ENCODE results near the gene CACNA2D1.

Gene CACNA2D1

GRCh38 chr7:82312646-82313045 is 130.9 kb downstream of the CACNA2D1 start:
- H2AFZ ChIP-seq (ENCODE audit: low read depth, low read length): no peak overlapping the region
- H3K9me3 ChIP-seq (ENCODE audit: low read length): no peaks in the 10 kb centered on the region
- H3K4me3 ChIP-seq (ENCODE audit: low read length): no peak overlapping the region
- no peaks in the 10 kb centered on the region for H3K4me1 ChIP-seq (ENCODE audit: insufficient read depth, low read length)
- no peaks in the 10 kb centered on the region for H3K27me3 ChIP-seq (ENCODE audit: insufficient read depth, low read length)
- no peaks in the 10 kb centered on the region for H3K36me3 ChIP-seq (ENCODE audit: insufficient read depth, low read length)

GRCh38 chr7:82305347-82306005 is 138.1 kb downstream of the CACNA2D1 start:
- H3K4me3 ChIP-seq (ENCODE audit: low read length): no peak overlapping the region
- no peak overlapping the region for H2AFZ ChIP-seq (ENCODE audit: low read depth, low read length)
- no peaks in the 10 kb centered on the region for H3K36me3 ChIP-seq (ENCODE audit: insufficient read depth, low read length)
- H3K27me3 ChIP-seq (ENCODE audit: insufficient read depth, low read length): no peaks in the 10 kb centered on the region
- H3K4me1 ChIP-seq (ENCODE audit: insufficient read depth, low read length): no peaks in the 10 kb centered on the region
- H3K9me3 ChIP-seq (ENCODE audit: low read length): no peaks in the 10 kb centered on the region

- Histone ChIP-seq H2AFZ (ENCODE audit: low read depth, low read length) (no peak overlapping the region), H3K9me3 (ENCODE audit: low read length) (no peaks in the 10 kb centered on the region), H3K4me3 (ENCODE audit: low read length) (no peak overlapping the region), H3K36me3 (ENCODE audit: insufficient read depth, low read length) (no peaks in the 10 kb centered on the region), H3K27me3 (ENCODE audit: insufficient read depth, low read length) (no peaks in the 10 kb centered on the region), H3K4me1 (ENCODE audit: insufficient read depth, low read length) (no peaks in the 10 kb centered on the region)
Observed at GRCh38 chr7:82294865-82295264, 148.7 kb downstream of the CACNA2D1 start.

- Histone ChIP-seq H3K9me3 (ENCODE audit: low read length) (no peaks in the 10 kb centered on the region), H2AFZ (ENCODE audit: low read depth, low read length) (no peak overlapping the region), H3K36me3 (ENCODE audit: insufficient read depth, low read length) (no peaks in the 10 kb centered on the region), H3K4me1 (ENCODE audit: insufficient read depth, low read length) (peaks cover 2% of the 10 kb centered on the region), H3K27me3 (ENCODE audit: insufficient read depth, low read length) (no peaks in the 10 kb centered on the region), H3K4me3 (ENCODE audit: low read length) (no peak overlapping the region)
Observed at GRCh38 chr7:82294382-82294784, 149.2 kb downstream of the CACNA2D1 start.

- no peak overlapping the region for H3K4me3 ChIP-seq (ENCODE audit: low read length)
- H3K27me3 ChIP-seq (ENCODE audit: insufficient read depth, low read length): no peaks in the 10 kb centered on the region
- peaks cover 12% of the 10 kb centered on the region for H3K4me1 ChIP-seq (ENCODE audit: insufficient read depth, low read length)
- H3K9me3 ChIP-seq (ENCODE audit: low read length): no peaks in the 10 kb centered on the region
- H3K36me3 ChIP-seq (ENCODE audit: insufficient read depth, low read length): no peaks in the 10 kb centered on the region
- no peak overlapping the region for H2AFZ ChIP-seq (ENCODE audit: low read depth, low read length)
Observed at GRCh38 chr7:82293467-82293866, 150.1 kb downstream of the CACNA2D1 start.

- H3K36me3 ChIP-seq (ENCODE audit: insufficient read depth, low read length): no peaks in the 10 kb centered on the region
- no peaks in the 10 kb centered on the region for H3K27me3 ChIP-seq (ENCODE audit: insufficient read depth, low read length)
- H2AFZ ChIP-seq (ENCODE audit: low read depth, low read length): no peak overlapping the region
- H3K9me3 ChIP-seq (ENCODE audit: low read length): no peaks in the 10 kb centered on the region
- peaks cover 12% of the 10 kb centered on the region for H3K4me1 ChIP-seq (ENCODE audit: insufficient read depth, low read length)
- no peak overlapping the region for H3K4me3 ChIP-seq (ENCODE audit: low read length)
Observed at GRCh38 chr7:82291931-82292330, 151.6 kb downstream of the CACNA2D1 start.

- Histone ChIP-seq H3K9me3 (ENCODE audit: low read length) (no peaks in the 10 kb centered on the region), H2AFZ (ENCODE audit: low read depth, low read length) (no peak overlapping the region), H3K4me1 (ENCODE audit: insufficient read depth, low read length) (peaks cover 12% of the 10 kb centered on the region), H3K36me3 (ENCODE audit: insufficient read depth, low read length) (no peaks in the 10 kb centered on the region), H3K27me3 (ENCODE audit: insufficient read depth, low read length) (no peaks in the 10 kb centered on the region), H3K4me3 (ENCODE audit: low read length) (no peak overlapping the region)
Observed at GRCh38 chr7:82289889-82290288, 153.7 kb downstream of the CACNA2D1 start.

- Histone ChIP-seq H3K4me1 (ENCODE audit: insufficient read depth, low read length) (peaks cover 12% of the 10 kb centered on the region), H2AFZ (ENCODE audit: low read depth, low read length) (no peak overlapping the region), H3K9me3 (ENCODE audit: low read length) (no peaks in the 10 kb centered on the region), H3K4me3 (ENCODE audit: low read length) (no peak overlapping the region), H3K36me3 (ENCODE audit: insufficient read depth, low read length) (no peaks in the 10 kb centered on the region), H3K27me3 (ENCODE audit: insufficient read depth, low read length) (no peaks in the 10 kb centered on the region)
Observed at GRCh38 chr7:82289152-82289535, 154.4 kb downstream of the CACNA2D1 start.

GRCh38 chr7:82286798-82287140 is 156.8 kb downstream of the CACNA2D1 start:
- Histone ChIP-seq H3K36me3 (ENCODE audit: insufficient read depth, low read length) (no peaks in the 10 kb centered on the region), H3K4me1 (ENCODE audit: insufficient read depth, low read length) (peaks cover 12% of the 10 kb centered on the region), H3K4me3 (ENCODE audit: low read length) (no peak overlapping the region), H3K27me3 (ENCODE audit: insufficient read depth, low read length) (no peaks in the 10 kb centered on the region), H3K9me3 (ENCODE audit: low read length) (no peaks in the 10 kb centered on the region), H2AFZ (ENCODE audit: low read depth, low read length) (no peak overlapping the region)

- Histone ChIP-seq H3K36me3 (ENCODE audit: insufficient read depth, low read length) (no peaks in the 10 kb centered on the region), H3K9me3 (ENCODE audit: low read length) (no peaks in the 10 kb centered on the region), H3K4me1 (ENCODE audit: insufficient read depth, low read length) (peaks cover 12% of the 10 kb centered on the region), H2AFZ (ENCODE audit: low read depth, low read length) (no peak overlapping the region), H3K27me3 (ENCODE audit: insufficient read depth, low read length) (no peaks in the 10 kb centered on the region), H3K4me3 (ENCODE audit: low read length) (no peak overlapping the region)
Observed at GRCh38 chr7:82286096-82286797, 157.3 kb downstream of the CACNA2D1 start.

- H3K27me3 ChIP-seq (ENCODE audit: insufficient read depth, low read length): no peaks in the 10 kb centered on the region
- H3K4me1 ChIP-seq (ENCODE audit: insufficient read depth, low read length): peaks cover 12% of the 10 kb centered on the region
- no peaks in the 10 kb centered on the region for H3K9me3 ChIP-seq (ENCODE audit: low read length)
- no peaks in the 10 kb centered on the region for H3K36me3 ChIP-seq (ENCODE audit: insufficient read depth, low read length)
- H2AFZ ChIP-seq (ENCODE audit: low read depth, low read length): no peak overlapping the region
- H3K4me3 ChIP-seq (ENCODE audit: low read length): no peak overlapping the region
Observed at GRCh38 chr7:82284936-82285519, 158.5 kb downstream of the CACNA2D1 start.

GRCh38 chr7:82275342-82275741 is 168.2 kb downstream of the CACNA2D1 start:
- Histone ChIP-seq H3K27me3 (ENCODE audit: insufficient read depth, low read length) (no peaks in the 10 kb centered on the region), H3K9me3 (ENCODE audit: low read length) (no peaks in the 10 kb centered on the region), H3K4me3 (ENCODE audit: low read length) (no peak overlapping the region), H3K4me1 (ENCODE audit: insufficient read depth, low read length) (no peaks in the 10 kb centered on the region), H3K36me3 (ENCODE audit: insufficient read depth, low read length) (no peaks in the 10 kb centered on the region), H2AFZ (ENCODE audit: low read depth, low read length) (peak overlapping the region; percentile 47)

GRCh38 chr7:82274681-82275080 is 168.9 kb downstream of the CACNA2D1 start:
- H2AFZ ChIP-seq (ENCODE audit: low read depth, low read length): no peak overlapping the region
- H3K9me3 ChIP-seq (ENCODE audit: low read length): no peaks in the 10 kb centered on the region
- H3K4me3 ChIP-seq (ENCODE audit: low read length): no peak overlapping the region
- H3K4me1 ChIP-seq (ENCODE audit: insufficient read depth, low read length): no peaks in the 10 kb centered on the region
- H3K36me3 ChIP-seq (ENCODE audit: insufficient read depth, low read length): no peaks in the 10 kb centered on the region
- H3K27me3 ChIP-seq (ENCODE audit: insufficient read depth, low read length): no peaks in the 10 kb centered on the region

Data from neuron (in vitro differentiated cells).